Measurements from ENCODE around the gene KCNIP4.

Gene KCNIP4

GRCh38 chr4:21596521-21596920 is 352.1 kb downstream of the KCNIP4 start:
- H3K79me2 ChIP-seq (ENCODE audit: insufficient read depth, low read length) = no peaks in the 10 kb centered on the region
- TF ChIP-seq EZH2phosphoT487 (IDR thresholded peaks at IDR 0.05; ENCODE audit: borderline replicate concordance) = no peak
- no peak for TF ChIP-seq CTCF (conservative IDR thresholded peaks at IDR 0.05; ENCODE audit: low read length)
- H3K9me2 ChIP-seq (replicated peaks; ENCODE audit: low read depth, low read length) = no peaks in the 10 kb centered on the region
- H3K9me3 ChIP-seq (ENCODE audit: insufficient read depth, low read depth, low read length) = no peaks in the 10 kb centered on the region
- no peak overlapping the region for H2AFZ ChIP-seq (ENCODE audit: low read length)
- H3K4me1 ChIP-seq (ENCODE audit: insufficient read depth, low read length, poor library complexity, severe bottlenecking) = no peaks in the 10 kb centered on the region
- H3F3A ChIP-seq (ENCODE audit: low read depth) = no peaks in the 10 kb centered on the region
- no peaks in the 10 kb centered on the region for H3K36me3 ChIP-seq (ENCODE audit: insufficient read depth, low read length)
- H3K4me2 ChIP-seq (ENCODE audit: low read depth, low read length, poor library complexity, severe bottlenecking) = no peak overlapping the region
- no peaks in the 10 kb centered on the region for H3K27me3 ChIP-seq (ENCODE audit: insufficient read depth, low read length, poor library complexity, severe bottlenecking)
- H3K9ac ChIP-seq (ENCODE audit: low read depth, low read length, poor library complexity, severe bottlenecking) = no peak overlapping the region
- H4K20me1 ChIP-seq (ENCODE audit: insufficient read depth, low read length, poor library complexity, severe bottlenecking) = no peaks in the 10 kb centered on the region
- H3K4me3 ChIP-seq (ENCODE audit: low read length, poor library complexity, severe bottlenecking) = no peak overlapping the region

- Histone ChIP-seq H2AFZ (ENCODE audit: low read length) (no peak overlapping the region), H3K79me2 (ENCODE audit: insufficient read depth, low read length) (no peaks in the 10 kb centered on the region), H3F3A (ENCODE audit: low read depth) (no peaks in the 10 kb centered on the region), H4K20me1 (ENCODE audit: insufficient read depth, low read length, poor library complexity, severe bottlenecking) (no peaks in the 10 kb centered on the region), H3K9me2 (replicated peaks; ENCODE audit: low read depth, low read length) (no peaks in the 10 kb centered on the region), H3K9ac (ENCODE audit: low read depth, low read length, poor library complexity, severe bottlenecking) (no peak overlapping the region), H3K36me3 (ENCODE audit: insufficient read depth, low read length) (no peaks in the 10 kb centered on the region), H3K9me3 (ENCODE audit: insufficient read depth, low read depth, low read length) (no peaks in the 10 kb centered on the region), H3K4me3 (ENCODE audit: low read length, poor library complexity, severe bottlenecking) (no peak overlapping the region), H3K4me2 (ENCODE audit: low read depth, low read length, poor library complexity, severe bottlenecking) (no peak overlapping the region), H3K4me1 (ENCODE audit: insufficient read depth, low read length, poor library complexity, severe bottlenecking) (no peaks in the 10 kb centered on the region), H3K27me3 (ENCODE audit: insufficient read depth, low read length, poor library complexity, severe bottlenecking) (no peaks in the 10 kb centered on the region)
- TF ChIP-seq CTCF (conservative IDR thresholded peaks at IDR 0.05; ENCODE audit: low read length) = no peak
- TF ChIP-seq EZH2phosphoT487 (IDR thresholded peaks at IDR 0.05; ENCODE audit: borderline replicate concordance) = no peak
Measured at GRCh38 chr4:21593671-21594001, 354.9 kb downstream of the KCNIP4 start.

- Histone ChIP-seq H3K4me3 (ENCODE audit: low read length, poor library complexity, severe bottlenecking) (no peak overlapping the region), H3K4me1 (ENCODE audit: insufficient read depth, low read length, poor library complexity, severe bottlenecking) (no peaks in the 10 kb centered on the region), H3K9me2 (replicated peaks; ENCODE audit: low read depth, low read length) (no peaks in the 10 kb centered on the region), H3F3A (ENCODE audit: low read depth) (no peaks in the 10 kb centered on the region), H3K4me2 (ENCODE audit: low read depth, low read length, poor library complexity, severe bottlenecking) (no peak overlapping the region), H3K27me3 (ENCODE audit: insufficient read depth, low read length, poor library complexity, severe bottlenecking) (no peaks in the 10 kb centered on the region), H3K9me3 (ENCODE audit: insufficient read depth, low read depth, low read length) (no peaks in the 10 kb centered on the region), H3K79me2 (ENCODE audit: insufficient read depth, low read length) (no peaks in the 10 kb centered on the region), H3K9ac (ENCODE audit: low read depth, low read length, poor library complexity, severe bottlenecking) (no peak overlapping the region), H2AFZ (ENCODE audit: low read length) (no peak overlapping the region), H3K36me3 (ENCODE audit: insufficient read depth, low read length) (no peaks in the 10 kb centered on the region), H4K20me1 (ENCODE audit: insufficient read depth, low read length, poor library complexity, severe bottlenecking) (no peaks in the 10 kb centered on the region)
- no peak for TF ChIP-seq EZH2phosphoT487 (IDR thresholded peaks at IDR 0.05; ENCODE audit: borderline replicate concordance)
- no peak for TF ChIP-seq CTCF (conservative IDR thresholded peaks at IDR 0.05; ENCODE audit: low read length)
Measured at GRCh38 chr4:21592970-21593670, 355.5 kb downstream of the KCNIP4 start.
